Upper lobe of left lung (tissue), 4 donors: ENCODE results near the gene TLR3.
A peak's percentile ranks its signal among the peaks of the same experiment; 100 is the strongest.

ENCODE experiments used
- CTCF ChIP-seq, 6 experiments: fragments of 450-650 bp in 4 of 6; fragments of 200-600 bp in 2 of 6; sonication (generic) in 2 of 6; IDR thresholded peaks; one replicate each; pipeline ENCODE4 v1.5.1; 2016 to 2019; ENCODE audit warnings: antibody characterized with exemption in 6 of 6
- EP300 ChIP-seq, 4 donors: sonication (generic); formaldehyde crosslinking; IDR thresholded peaks; one replicate each; pipeline ENCODE4 v1.5.1; 2017; ENCODE audit warnings: antibody characterized with exemption in 4 of 4, control low read depth in 2 of 4
- POLR2A ChIP-seq, 4 donors: fragments of 450-650 bp; IDR thresholded peaks; one replicate each; pipeline ENCODE4 v1.5.1; 2016 to 2017; ENCODE audit warnings: antibody characterized with exemption in 4 of 4, mild to moderate bottlenecking in 2 of 4
- POLR2AphosphoS5 ChIP-seq, 2 donors: sonication (generic); formaldehyde crosslinking; IDR thresholded peaks; one replicate each; pipeline ENCODE4 v1.5.1; 2017; ENCODE audit warnings: antibody characterized with exemption in 2 of 2

- TF ChIP-seq CTCF (IDR thresholded peaks at IDR 0.05) (no peak), EP300 (IDR thresholded peaks at IDR 0.05) (no peak), POLR2A (IDR thresholded peaks at IDR 0.05) (no peak), POLR2AphosphoS5 (IDR thresholded peaks at IDR 0.05) (peak in 1 of 2 donors; percentile 57)
These were observed 39.2 kb upstream of the TLR3 start for GRCh38 chr4:186029571-186030398.
